ENCODE results near the gene USP6.
"Not testable (repeated sequence)": the region's sequence is repeated elsewhere in the genome, so short reads cannot be mapped to it uniquely, and the experiment has no call there.

DNA sequence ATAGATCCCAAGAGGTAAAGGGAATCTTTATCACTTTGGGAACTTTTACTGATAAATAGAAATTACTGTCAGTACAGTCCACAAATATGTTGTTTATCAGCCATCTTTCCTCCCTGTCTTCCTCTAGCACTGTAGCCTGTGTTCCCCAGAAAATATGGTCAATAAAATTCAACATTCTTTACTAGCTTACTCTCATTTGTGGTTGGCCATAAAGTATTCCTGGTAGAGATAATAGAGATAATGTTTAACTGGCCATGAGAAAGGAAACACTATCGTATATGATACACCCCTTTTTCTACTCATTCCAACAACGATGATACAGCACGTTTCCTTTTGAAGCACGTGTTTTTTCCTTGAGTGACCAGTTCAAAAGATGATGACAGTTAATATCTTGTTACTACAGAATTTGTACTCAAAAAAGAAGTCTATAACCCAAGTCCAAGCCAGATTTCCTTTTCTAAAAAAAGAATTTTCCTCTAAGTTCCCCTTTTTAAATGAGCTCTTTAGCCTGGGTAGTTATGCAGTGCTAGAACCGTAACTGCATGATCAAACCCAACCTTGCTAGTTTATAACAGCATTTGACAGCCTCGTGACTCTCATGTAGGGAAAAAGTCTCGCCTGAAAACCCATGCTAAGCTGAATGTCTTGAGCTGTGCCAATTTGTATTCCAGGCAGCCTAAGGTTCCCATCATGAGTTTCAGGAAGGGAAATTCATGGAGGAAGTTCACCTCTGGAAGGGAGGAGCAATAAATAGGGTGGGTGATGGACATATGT lies 50.1 kb downstream of the USP6 start:
- TF ChIP-seq NR2C2 (CRISPR knock-in tag; IDR thresholded peaks at IDR 0.05) = not testable (repeated sequence)
- TF ChIP-seq, protein P1, sequence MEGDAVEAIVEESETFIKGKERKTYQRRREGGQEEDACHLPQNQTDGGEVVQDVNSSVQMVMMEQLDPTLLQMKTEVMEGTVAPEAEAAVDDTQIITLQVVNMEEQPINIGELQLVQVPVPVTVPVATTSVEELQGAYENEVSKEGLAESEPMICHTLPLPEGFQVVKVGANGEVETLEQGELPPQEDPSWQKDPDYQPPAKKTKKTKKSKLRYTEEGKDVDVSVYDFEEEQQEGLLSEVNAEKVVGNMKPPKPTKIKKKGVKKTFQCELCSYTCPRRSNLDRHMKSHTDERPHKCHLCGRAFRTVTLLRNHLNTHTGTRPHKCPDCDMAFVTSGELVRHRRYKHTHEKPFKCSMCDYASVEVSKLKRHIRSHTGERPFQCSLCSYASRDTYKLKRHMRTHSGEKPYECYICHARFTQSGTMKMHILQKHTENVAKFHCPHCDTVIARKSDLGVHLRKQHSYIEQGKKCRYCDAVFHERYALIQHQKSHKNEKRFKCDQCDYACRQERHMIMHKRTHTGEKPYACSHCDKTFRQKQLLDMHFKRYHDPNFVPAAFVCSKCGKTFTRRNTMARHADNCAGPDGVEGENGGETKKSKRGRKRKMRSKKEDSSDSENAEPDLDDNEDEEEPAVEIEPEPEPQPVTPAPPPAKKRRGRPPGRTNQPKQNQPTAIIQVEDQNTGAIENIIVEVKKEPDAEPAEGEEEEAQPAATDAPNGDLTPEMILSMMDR (IDR thresholded peaks at IDR 0.05) = not testable (repeated sequence)

Measured in WTC11 (cell line).